Measurements from ENCODE around the gene RAPGEF2.

DNA sequence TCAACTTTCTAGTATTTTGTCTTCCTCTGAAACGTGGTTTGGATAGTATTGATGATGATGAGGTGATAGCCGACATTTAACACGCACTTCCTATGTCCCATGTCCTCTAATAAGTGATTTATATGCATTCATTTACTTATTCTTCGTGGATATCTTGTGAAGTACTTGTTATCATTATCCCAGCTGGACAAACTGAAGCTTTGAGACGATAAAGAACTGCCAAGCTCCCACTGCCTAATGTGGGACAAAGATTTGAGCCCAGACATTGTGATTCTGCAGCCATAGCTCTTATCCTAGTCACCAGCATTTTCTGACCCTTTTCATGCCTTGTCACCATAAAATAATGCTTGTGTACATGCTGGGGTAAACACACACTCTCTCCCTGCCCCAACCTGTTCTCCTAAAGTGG lies 92.5 kb downstream of the RAPGEF2 start:
- no peak for TF ChIP-seq CTCF (IDR thresholded peaks at IDR 0.05)
- TF ChIP-seq SIN3A (IDR thresholded peaks at IDR 0.05; ENCODE audit: borderline replicate concordance, insufficient read depth, low read depth, low read length): no peak
- TF ChIP-seq REST (IDR thresholded peaks at IDR 0.05; ENCODE audit: insufficient read depth in 1 of 2, low read depth in 2 of 2, low read length in 1 of 2): no peak
- TF ChIP-seq POLR2AphosphoS5 (IDR thresholded peaks at IDR 0.05; ENCODE audit: low read depth, low read length): no peak

Data from Panc1 (cell line).